Loucy (cell line): Measurements from ENCODE around the gene TPST2.

ENCODE experiments used
- CTCF ChIP-seq: fragments of 200-600 bp; sonication (generic); conservative IDR thresholded peaks from 2 replicates; pipeline ENCODE4 v1.5.1; 2014; ENCODE audit warnings: mild to moderate bottlenecking, antibody characterized with exemption, low read length
- EZH2phosphoT487 ChIP-seq: fragments of 200-600 bp; IDR thresholded peaks from 2 replicates; pipeline ENCODE4 v1.6.1; 2018; ENCODE audit warnings: antibody characterized with exemption, mild to moderate bottlenecking, moderate library complexity, borderline replicate concordance

- TF ChIP-seq CTCF (no peak), EZH2phosphoT487 (no peak)
Observed at GRCh38 chr22:26536762-26537134, 53.2 kb downstream of the TPST2 start.
